ENCODE data around the gene PIGV. TPM values are rescaled to one million over a fixed set of nuclear protein-coding genes. Genes with fewer than 3 reads are reported as not detected.

The PIGV gene
- total RNA-seq, 1 donor from 2014 or later = 14.2 TPM

DNA sequence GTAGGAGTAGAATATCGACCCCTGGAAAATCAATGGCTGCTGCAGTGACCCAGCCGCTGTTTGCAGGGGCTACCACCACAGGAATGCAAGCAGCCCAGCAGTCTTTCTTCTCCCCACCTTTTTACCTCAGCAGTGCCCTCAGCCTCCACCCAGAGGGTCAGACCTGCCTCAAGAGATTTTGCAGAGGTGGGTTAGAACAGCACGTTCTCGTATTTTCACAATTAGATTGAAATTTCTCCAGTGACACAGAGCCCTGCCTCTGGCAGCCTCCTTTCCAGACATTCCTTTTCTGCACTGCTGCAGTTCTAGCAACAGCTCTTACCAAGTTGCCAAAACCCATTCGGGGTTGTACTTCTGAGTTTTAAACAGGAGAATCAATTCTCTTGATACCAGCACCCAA is 38.3 kb upstream of the PIGV start:
- no peak for DNase-seq (ENCODE audit: extremely low spot score, unreplicated experiment)
- no peak overlapping the region for H3K4me3 Mint-ChIP-seq (ENCODE audit: unreplicated experiment)

DNA sequence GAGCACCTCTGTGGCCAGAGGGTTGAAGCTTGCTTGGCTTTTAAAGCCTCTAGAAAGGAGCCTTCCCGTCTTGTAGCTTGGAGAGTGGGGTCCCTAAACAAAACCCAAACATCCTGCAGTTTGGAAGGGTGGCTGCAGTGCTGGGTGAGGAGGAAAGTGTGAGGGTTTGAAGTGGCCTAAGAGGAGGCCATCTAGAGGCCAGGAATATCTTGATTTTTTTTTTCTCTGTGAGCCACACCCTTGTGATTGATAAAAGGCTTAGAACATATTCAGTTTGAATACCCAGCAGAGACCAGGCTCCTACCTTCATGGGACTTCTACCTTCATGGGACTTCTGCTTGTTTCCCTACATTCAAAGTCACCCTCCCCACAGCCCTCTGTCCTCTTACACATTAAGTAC is 37.3 kb upstream of the PIGV start:
- Mint-ChIP-seq H3K36me3 (ENCODE audit: unreplicated experiment) (peaks cover 37% of the 10 kb centered on the region), H3K4me1 (ENCODE audit: unreplicated experiment) (peaks cover 12% of the 10 kb centered on the region), H3K27me3 (ENCODE audit: unreplicated experiment) (no peaks in the 10 kb centered on the region), H3K4me3 (ENCODE audit: unreplicated experiment) (no peak overlapping the region), H3K27ac (ENCODE audit: unreplicated experiment) (no peak overlapping the region), H3K9me3 (ENCODE audit: unreplicated experiment) (no peaks in the 10 kb centered on the region)
- DNase-seq (ENCODE audit: extremely low spot score, unreplicated experiment) = no peak
- TF ChIP-seq, protein P1, sequence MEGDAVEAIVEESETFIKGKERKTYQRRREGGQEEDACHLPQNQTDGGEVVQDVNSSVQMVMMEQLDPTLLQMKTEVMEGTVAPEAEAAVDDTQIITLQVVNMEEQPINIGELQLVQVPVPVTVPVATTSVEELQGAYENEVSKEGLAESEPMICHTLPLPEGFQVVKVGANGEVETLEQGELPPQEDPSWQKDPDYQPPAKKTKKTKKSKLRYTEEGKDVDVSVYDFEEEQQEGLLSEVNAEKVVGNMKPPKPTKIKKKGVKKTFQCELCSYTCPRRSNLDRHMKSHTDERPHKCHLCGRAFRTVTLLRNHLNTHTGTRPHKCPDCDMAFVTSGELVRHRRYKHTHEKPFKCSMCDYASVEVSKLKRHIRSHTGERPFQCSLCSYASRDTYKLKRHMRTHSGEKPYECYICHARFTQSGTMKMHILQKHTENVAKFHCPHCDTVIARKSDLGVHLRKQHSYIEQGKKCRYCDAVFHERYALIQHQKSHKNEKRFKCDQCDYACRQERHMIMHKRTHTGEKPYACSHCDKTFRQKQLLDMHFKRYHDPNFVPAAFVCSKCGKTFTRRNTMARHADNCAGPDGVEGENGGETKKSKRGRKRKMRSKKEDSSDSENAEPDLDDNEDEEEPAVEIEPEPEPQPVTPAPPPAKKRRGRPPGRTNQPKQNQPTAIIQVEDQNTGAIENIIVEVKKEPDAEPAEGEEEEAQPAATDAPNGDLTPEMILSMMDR (IDR thresholded peaks at IDR 0.05) = no peak

More for the DNA sequence above, 38.3 kb upstream of the PIGV start:
- peaks cover 37% of the 10 kb centered on the region for H3K36me3 Mint-ChIP-seq (ENCODE audit: unreplicated experiment)
- TF ChIP-seq, protein P1 (IDR thresholded peaks at IDR 0.05) = no peak
- no peak overlapping the region for H3K27ac Mint-ChIP-seq (ENCODE audit: unreplicated experiment)
- peaks cover 19% of the 10 kb centered on the region for H3K4me1 Mint-ChIP-seq (ENCODE audit: unreplicated experiment)
- no peaks in the 10 kb centered on the region for H3K27me3 Mint-ChIP-seq (ENCODE audit: unreplicated experiment)
- H3K9me3 Mint-ChIP-seq (ENCODE audit: unreplicated experiment) = no peaks in the 10 kb centered on the region

DNA sequence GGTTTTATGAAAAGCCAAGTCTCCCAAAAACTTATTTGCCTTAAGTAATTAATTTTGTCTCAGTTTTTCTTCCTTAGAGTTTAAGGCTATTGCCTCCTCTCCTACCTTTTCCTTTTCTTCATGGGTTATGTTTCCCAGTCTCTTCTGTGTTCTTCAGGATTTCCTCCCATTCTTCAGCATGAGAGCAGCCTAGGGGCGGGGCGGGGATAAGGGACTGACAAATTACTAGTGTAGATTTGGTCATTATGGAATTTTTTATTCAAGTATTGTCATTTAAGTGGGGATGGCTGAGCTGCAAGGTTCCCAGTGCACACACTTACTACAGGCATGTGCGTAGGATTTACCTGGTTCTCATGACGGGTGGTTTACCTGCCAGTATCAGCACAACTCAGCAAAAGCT is 35.2 kb upstream of the PIGV start:
- H3K4me1 Mint-ChIP-seq (ENCODE audit: unreplicated experiment) = peaks cover 12% of the 10 kb centered on the region
- no peak for DNase-seq (ENCODE audit: extremely low spot score, unreplicated experiment)
- H3K36me3 Mint-ChIP-seq (ENCODE audit: unreplicated experiment) = peaks cover 31% of the 10 kb centered on the region
- H3K4me3 Mint-ChIP-seq (ENCODE audit: unreplicated experiment) = no peak overlapping the region
- H3K27me3 Mint-ChIP-seq (ENCODE audit: unreplicated experiment) = no peaks in the 10 kb centered on the region
- TF ChIP-seq, protein P1 (IDR thresholded peaks at IDR 0.05) = no peak
- H3K27ac Mint-ChIP-seq (ENCODE audit: unreplicated experiment) = no peak overlapping the region
- H3K9me3 Mint-ChIP-seq (ENCODE audit: unreplicated experiment) = no peaks in the 10 kb centered on the region

DNA sequence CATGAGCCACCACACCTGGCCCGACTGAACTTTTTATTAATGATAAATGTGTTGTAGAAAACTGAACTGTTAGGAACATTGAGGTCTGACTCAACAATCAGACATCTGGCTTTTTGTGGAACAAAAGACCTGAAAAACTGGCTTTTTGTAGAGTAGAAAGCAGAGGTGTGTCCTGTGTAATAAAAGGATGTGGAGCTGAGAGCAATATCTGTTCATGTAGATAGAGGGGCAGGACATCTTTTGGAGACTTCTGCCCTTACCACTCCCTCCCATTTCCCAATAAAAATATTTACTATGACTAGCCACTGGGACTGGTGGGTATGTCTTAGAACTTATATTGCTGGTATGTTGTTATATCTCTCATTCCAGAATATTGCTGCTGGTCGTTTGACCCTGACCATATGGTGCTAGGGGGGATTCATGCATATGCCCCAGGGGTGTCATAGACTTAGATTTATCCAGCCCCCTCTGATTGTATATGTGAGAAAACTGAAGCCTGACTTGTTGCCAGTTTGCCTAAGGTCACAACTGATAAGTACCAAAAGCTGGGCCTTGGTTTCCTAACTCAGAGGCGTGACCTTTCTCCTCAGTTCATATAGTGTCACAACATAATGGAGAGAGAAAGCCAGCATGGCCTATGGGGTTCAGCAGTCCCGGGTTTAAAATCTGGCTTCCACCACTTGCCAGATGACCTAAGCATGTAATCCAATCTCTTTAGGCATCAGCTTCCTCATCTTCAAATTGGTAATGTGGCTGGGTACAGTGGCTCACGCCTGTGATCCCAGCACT is 33.5 kb upstream of the PIGV start:
- peaks cover 3% of the 10 kb centered on the region for H3K4me1 Mint-ChIP-seq (ENCODE audit: unreplicated experiment)
- TF ChIP-seq, protein P1 (IDR thresholded peaks at IDR 0.05) = no peak
- DNase-seq (ENCODE audit: extremely low spot score, unreplicated experiment) = no peak
- peak overlapping the region; percentile 50 for H3K27ac Mint-ChIP-seq (ENCODE audit: unreplicated experiment)
- H3K27me3 Mint-ChIP-seq (ENCODE audit: unreplicated experiment) = no peaks in the 10 kb centered on the region
- H3K9me3 Mint-ChIP-seq (ENCODE audit: unreplicated experiment) = no peaks in the 10 kb centered on the region
- H3K4me3 Mint-ChIP-seq (ENCODE audit: unreplicated experiment) = no peak overlapping the region
- peaks cover 23% of the 10 kb centered on the region for H3K36me3 Mint-ChIP-seq (ENCODE audit: unreplicated experiment)

DNA sequence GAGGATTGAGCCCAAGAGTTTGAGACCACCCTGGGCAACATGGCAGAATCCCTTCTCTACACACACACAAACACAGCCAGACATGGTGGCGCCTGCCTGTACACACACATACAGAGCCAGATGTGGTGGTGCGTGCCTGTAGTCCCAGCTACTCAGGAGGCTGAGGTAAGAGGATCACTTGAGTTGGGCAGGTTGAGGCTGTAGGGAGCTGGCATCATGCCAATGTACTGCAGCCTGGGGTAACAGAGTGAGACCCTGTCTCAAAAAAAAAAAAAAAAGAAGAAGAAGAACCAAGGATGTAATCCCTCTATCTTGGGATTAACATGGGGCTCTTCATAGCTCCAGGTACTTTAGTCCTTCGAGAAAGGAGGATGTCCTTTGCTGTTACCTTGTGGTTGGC is 29.4 kb upstream of the PIGV start:
- Mint-ChIP-seq H3K27ac (ENCODE audit: unreplicated experiment) (no peak overlapping the region), H3K4me1 (ENCODE audit: unreplicated experiment) (peaks cover 3% of the 10 kb centered on the region), H3K4me3 (ENCODE audit: unreplicated experiment) (no peak overlapping the region), H3K9me3 (ENCODE audit: unreplicated experiment) (no peaks in the 10 kb centered on the region), H3K27me3 (ENCODE audit: unreplicated experiment) (no peaks in the 10 kb centered on the region), H3K36me3 (ENCODE audit: unreplicated experiment) (peaks cover 33% of the 10 kb centered on the region)
- no peak for DNase-seq (ENCODE audit: extremely low spot score, unreplicated experiment)
- TF ChIP-seq, protein P1 (IDR thresholded peaks at IDR 0.05) = no peak
